SK-N-SH (cell line): Measurements from ENCODE around the gene PALM.

Experiments
- EZH2phosphoT487 ChIP-seq: fragments of 200-600 bp; sonication (generic); IDR thresholded peaks from 2 replicates; pipeline ENCODE4 v1.6.1; 2017; ENCODE audit warnings: low read depth, mixed run types, mild to moderate bottlenecking, antibody characterized with exemption, moderate library complexity, borderline replicate concordance
- GABPA ChIP-seq: IDR thresholded peaks from 2 replicates; pipeline ENCODE4 v1.4.0; 2012; ENCODE audit warnings: low read depth, mild to moderate bottlenecking
- SMC3 ChIP-seq: IDR thresholded peaks from 2 replicates; pipeline ENCODE4 v1.6.1; 2012; ENCODE audit warnings: low read depth, low read length, improper control_type of control experiment
- TF ChIP-seq, protein P1 (sequence below): fragments of 200-600 bp; sonication (generic); IDR thresholded peaks from 2 replicates; pipeline ENCODE4 v1.6.1; 2017; ENCODE audit warnings: antibody characterized with exemption, mild to moderate bottlenecking, moderate library complexity
- TF ChIP-seq, protein P2 (sequence below): fragments of 150-350 bp; IDR thresholded peaks from 2 replicates; pipeline ENCODE4 v1.6.1; 2017; ENCODE audit warnings: antibody characterized with exemption, low read length, low read depth, borderline replicate concordance
- TF ChIP-seq, protein P3 (sequence below): IDR thresholded peaks from 2 replicates; pipeline ENCODE4 v1.4.0; 2012; ENCODE audit warnings: low read depth, borderline replicate concordance

DNA sequence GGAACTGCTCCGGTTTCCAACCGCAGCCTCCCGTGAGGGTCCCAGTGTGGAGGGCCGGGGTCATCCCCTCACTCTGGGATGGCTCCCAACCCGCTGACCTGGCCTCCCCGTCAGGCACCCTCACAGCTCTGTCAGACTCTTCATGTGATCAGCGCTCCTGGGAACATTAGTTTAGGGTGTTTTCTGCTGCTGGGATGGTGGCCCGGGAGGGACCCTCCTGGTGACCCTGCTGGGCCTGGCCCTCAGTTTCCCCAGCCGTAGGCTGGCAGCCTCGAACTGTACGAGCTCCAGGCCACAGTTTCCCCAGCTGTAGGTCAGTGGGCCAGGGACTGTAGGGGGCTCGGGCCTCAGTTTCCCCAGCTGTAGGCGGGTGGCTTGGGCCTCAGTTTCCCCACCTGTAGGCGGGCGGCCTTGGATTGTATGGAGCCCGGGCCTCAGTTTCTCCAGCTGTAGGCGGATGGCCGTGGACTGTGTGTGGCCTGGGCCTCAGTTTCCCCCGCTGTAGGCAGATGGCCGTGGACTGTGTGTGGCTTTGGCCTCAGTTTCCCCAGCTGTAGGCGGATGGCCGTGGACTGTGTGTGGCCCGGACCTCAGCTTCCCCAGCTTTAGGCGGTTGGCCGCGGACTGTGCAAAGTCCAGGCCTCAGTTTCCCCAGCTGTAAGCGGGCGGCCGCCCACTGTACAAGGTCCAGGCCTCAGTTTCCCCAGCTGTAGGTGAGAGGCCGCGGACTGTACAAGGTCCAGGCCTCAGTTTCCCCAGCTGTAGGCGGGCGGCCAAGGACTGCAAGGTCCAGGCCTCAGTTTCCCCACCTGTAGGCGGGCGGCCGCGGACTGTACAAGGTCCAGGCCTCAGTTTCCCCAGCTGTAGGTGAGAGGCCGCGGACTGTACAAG is 87.2 kb downstream of the PALM start:
- TF ChIP-seq SMC3 (no peak), EZH2phosphoT487 (no peak), GABPA (no peak)
- TF ChIP-seq, protein P1, sequence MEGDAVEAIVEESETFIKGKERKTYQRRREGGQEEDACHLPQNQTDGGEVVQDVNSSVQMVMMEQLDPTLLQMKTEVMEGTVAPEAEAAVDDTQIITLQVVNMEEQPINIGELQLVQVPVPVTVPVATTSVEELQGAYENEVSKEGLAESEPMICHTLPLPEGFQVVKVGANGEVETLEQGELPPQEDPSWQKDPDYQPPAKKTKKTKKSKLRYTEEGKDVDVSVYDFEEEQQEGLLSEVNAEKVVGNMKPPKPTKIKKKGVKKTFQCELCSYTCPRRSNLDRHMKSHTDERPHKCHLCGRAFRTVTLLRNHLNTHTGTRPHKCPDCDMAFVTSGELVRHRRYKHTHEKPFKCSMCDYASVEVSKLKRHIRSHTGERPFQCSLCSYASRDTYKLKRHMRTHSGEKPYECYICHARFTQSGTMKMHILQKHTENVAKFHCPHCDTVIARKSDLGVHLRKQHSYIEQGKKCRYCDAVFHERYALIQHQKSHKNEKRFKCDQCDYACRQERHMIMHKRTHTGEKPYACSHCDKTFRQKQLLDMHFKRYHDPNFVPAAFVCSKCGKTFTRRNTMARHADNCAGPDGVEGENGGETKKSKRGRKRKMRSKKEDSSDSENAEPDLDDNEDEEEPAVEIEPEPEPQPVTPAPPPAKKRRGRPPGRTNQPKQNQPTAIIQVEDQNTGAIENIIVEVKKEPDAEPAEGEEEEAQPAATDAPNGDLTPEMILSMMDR: no peak
- TF ChIP-seq, protein P2, sequence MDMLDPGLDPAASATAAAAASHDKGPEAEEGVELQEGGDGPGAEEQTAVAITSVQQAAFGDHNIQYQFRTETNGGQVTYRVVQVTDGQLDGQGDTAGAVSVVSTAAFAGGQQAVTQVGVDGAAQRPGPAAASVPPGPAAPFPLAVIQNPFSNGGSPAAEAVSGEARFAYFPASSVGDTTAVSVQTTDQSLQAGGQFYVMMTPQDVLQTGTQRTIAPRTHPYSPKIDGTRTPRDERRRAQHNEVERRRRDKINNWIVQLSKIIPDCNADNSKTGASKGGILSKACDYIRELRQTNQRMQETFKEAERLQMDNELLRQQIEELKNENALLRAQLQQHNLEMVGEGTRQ: no peak
- TF ChIP-seq, protein P3, sequence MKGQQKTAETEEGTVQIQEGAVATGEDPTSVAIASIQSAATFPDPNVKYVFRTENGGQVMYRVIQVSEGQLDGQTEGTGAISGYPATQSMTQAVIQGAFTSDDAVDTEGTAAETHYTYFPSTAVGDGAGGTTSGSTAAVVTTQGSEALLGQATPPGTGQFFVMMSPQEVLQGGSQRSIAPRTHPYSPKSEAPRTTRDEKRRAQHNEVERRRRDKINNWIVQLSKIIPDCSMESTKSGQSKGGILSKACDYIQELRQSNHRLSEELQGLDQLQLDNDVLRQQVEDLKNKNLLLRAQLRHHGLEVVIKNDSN: no peak
